ENCODE measurements around the gene CLEC16A. TPM values are rescaled to one million over a fixed set of nuclear protein-coding genes. Genes with fewer than 3 reads are reported as not detected.

CLEC16A gene, protein sequence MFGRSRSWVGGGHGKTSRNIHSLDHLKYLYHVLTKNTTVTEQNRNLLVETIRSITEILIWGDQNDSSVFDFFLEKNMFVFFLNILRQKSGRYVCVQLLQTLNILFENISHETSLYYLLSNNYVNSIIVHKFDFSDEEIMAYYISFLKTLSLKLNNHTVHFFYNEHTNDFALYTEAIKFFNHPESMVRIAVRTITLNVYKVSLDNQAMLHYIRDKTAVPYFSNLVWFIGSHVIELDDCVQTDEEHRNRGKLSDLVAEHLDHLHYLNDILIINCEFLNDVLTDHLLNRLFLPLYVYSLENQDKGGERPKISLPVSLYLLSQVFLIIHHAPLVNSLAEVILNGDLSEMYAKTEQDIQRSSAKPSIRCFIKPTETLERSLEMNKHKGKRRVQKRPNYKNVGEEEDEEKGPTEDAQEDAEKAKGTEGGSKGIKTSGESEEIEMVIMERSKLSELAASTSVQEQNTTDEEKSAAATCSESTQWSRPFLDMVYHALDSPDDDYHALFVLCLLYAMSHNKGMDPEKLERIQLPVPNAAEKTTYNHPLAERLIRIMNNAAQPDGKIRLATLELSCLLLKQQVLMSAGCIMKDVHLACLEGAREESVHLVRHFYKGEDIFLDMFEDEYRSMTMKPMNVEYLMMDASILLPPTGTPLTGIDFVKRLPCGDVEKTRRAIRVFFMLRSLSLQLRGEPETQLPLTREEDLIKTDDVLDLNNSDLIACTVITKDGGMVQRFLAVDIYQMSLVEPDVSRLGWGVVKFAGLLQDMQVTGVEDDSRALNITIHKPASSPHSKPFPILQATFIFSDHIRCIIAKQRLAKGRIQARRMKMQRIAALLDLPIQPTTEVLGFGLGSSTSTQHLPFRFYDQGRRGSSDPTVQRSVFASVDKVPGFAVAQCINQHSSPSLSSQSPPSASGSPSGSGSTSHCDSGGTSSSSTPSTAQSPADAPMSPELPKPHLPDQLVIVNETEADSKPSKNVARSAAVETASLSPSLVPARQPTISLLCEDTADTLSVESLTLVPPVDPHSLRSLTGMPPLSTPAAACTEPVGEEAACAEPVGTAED
- total RNA-seq = 11.7 and 38.6 TPM in 2 replicates

DNA sequence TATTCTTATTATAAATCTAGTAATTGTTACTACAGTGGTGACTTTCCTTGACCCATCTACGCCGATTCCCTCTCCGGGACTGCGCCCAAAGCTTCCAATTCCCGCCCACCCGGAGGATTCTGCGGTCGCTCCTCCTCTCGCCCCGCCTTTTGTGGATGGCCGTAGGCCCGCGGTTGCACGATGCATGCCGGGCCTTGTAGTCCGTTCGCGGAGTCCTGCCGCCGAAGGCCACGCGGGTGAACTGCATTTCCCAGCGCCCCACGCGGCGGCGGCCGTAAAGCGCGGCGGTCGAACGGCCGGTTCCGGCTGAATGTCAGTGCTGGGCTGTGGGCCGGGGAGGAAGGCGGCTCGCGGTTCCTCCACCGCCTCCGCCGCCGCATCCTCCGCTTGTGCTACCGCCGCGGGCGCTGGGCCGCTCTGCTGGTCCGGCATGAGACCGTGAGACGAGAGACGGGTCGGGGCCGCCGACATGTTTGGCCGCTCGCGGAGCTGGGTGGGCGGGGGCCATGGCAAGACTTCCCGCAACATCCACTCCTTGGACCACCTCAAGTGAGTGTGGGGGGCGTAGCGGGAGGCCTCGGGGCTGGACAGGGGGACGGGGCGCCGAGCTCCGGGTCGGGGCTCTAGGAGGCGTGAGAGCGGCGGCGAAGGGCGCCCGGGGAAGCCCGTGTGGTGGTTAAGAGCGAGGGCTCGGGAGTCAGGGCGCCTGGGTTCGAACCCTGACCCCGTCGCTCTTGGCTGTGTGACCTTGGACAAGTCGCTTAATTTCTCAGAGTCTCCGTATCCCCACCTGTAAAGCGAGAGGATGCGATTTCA is at the start of gene CLEC16A:
TSS of gene CLEC16A (plus strand) at position 316 of the 816 bp plus-strand sequence. CDS start at position 470, 154 bp downstream.

DNA sequence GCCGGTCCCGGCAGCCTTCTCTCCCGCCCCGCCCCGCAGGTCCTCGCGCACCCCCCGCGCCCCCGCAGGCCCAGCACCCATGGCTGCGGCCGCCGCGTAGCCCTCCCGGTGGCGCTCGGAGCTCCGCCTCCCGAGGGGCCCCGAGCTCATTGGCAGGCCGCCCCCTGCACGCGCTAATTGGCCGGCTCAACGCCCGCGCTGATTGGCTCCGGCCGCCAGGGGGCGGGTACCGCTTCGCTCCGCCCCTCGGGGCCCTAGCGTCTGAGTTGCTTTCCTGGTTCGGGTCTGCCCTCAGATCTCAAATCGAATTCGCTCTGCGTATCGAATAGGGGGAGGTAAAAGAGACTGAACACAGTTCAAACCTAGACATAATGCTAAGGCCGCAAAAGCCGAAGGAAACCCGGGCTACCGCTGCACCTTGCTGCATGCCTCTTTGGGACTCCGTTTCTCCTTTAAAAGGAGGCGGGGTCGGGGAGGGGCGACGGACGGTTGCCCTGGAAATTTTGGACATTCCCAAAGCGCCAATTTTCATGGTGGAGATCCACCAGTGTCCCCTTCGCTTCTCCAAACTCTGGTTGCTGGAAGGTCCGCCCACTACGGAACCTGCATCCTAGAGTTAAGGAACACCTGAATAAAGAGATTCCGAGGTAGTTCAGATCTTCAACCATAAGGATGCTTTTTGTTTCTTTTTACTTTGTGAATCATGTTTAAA is 1.9 kb upstream of the CLEC16A start, which contains the start of gene DEXI:
TSS of gene DEXI (minus strand) at position 117 of the 712 bp plus-strand sequence. CDS start 463 bp downstream, outside the sequence.

Other genes starting within 250 kb of the CLEC16A start
- not detected in 2 replicates for gene TEKT5, start 249.6 kb upstream of the CLEC16A start, total RNA-seq
- 24.7 and 25.6 TPM in 2 replicates for gene NUBP1, start 200.7 kb upstream of the CLEC16A start, total RNA-seq
- gene TVP23A, start 125.8 kb upstream of the CLEC16A start, total RNA-seq = not detected in 2 replicates
- gene CIITA, start 67.4 kb upstream of the CLEC16A start, total RNA-seq = 0.06 and 0.49 TPM in 2 replicates
- gene DEXI, start 2.1 kb upstream of the CLEC16A start, total RNA-seq = 30.9 and 42.4 TPM in 2 replicates